HG03045 (cell line): ENCODE results near the gene SLC5A1.
"Not testable (repeated sequence)": the region's sequence is repeated elsewhere in the genome, so short reads cannot be mapped to it uniquely, and the experiment has no call there.

Source experiments
- ATAC-seq: cut with Tn5 transposase; IDR thresholded peaks from one replicate; pipeline ENCODE4 v1.9.1; 2021; ENCODE audit warnings: mild to moderate bottlenecking, moderate library complexity; ENCODE audit not compliant: unreplicated experiment

SLC5A1 gene

DNA sequence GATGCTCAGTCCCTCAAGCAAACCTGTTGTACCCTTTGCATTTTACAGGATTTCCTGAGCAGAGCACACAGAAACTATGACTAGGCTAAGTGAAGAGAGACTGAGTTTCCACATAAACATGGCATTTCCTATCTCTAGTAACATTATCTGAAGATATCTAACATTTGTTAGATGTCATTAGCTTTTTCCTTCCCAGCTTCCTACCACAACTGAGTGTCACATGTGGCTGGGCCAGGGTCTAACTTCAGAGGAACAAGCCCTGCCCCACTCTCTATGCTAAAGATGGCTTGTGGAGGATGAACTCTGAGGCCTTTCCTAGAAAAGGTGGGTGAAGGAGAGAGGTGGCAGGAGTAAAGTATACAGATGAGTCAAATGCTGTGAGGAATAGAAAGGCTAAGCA is 99.5 kb downstream of the SLC5A1 start:
- ATAC-seq = no peak

- ATAC-seq = no peak
These were observed 101.6 kb downstream of the SLC5A1 start for GRCh38 chr22:32144496-32145274.

DNA sequence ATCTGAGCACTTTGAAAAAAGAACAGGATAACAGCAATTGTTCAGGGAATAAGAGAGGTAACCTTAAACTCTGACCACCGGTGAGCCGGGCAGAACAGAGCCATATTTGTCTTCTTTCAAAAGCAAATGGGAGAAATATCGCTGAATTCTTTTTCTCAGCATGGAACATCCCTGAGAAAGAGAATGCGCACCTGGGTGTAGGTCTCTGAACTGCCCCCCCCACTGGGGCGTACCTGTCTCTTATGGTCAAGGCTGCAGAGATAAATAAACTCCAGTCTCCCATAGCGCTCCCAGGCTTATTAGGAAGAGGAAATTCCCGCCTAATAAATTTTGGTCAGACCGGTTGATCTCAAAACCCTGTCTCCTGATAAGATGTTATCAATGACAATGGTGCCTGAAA is 104.1 kb downstream of the SLC5A1 start:
- not testable (repeated sequence) for ATAC-seq

DNA sequence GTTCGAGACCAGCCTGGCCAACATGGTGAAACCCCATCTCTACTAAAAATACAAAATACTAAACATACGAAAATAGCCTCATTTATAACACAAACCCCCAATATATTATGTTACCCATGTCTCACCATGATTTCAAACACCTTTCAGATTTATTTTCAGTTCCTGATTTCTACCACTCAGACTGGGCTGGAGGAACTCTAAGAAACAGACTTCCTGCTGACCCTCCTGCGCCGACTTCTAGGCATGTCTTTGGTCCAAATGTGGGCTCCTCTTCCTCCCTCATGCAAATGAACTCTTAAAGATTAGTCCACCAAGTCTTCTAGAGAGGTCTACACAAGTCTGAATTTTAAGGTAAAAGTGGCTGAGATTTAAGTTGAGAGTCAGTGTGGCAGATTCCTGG is 105.3 kb downstream of the SLC5A1 start:
- not testable (repeated sequence) for ATAC-seq

DNA sequence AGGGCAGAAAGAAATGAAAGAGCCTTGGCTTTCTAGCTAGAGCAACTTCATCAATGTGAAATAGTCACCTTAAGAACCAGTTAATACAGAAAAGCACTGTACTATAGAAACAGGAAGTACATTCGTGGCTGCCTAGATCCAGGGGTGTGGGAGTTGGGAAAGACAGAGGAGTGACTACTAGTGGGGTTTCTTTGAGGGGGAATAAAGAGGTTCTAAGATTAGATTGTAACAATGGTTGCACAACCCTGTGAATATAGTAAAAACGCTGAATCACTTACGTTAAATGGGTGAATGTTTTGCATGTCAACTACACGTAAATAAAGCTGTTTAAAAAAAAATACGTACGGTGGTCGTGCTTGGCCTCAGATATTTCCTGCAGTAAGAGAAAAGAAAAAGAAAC is 107.6 kb downstream of the SLC5A1 start:
- ATAC-seq = not testable (repeated sequence)

- ATAC-seq = not testable (repeated sequence)
These were observed 108.6 kb downstream of the SLC5A1 start for GRCh38 chr22:32151641-32152040.

DNA sequence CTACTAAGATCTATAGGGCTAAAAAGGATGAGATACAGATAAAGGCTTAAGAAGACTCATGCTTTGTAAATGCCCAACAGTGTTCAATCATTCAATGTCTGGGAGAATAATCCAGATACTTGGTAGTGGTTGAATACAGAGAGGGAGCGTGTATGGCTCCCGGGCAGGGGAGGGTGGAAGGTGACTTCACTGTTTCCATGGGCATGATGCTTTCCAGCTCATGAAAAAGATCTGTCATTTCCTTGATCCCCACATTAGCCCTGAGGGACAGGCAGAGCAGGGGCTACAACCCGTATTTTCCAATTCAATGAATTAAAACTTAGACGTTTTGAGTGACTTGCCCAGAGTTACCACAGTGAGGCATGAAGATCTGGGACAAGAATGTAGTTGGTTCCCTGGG is 111.7 kb downstream of the SLC5A1 start:
- not testable (repeated sequence) for ATAC-seq

- not testable (repeated sequence) for ATAC-seq
These were observed 114.6 kb downstream of the SLC5A1 start for GRCh38 chr22:32157632-32158031.

DNA sequence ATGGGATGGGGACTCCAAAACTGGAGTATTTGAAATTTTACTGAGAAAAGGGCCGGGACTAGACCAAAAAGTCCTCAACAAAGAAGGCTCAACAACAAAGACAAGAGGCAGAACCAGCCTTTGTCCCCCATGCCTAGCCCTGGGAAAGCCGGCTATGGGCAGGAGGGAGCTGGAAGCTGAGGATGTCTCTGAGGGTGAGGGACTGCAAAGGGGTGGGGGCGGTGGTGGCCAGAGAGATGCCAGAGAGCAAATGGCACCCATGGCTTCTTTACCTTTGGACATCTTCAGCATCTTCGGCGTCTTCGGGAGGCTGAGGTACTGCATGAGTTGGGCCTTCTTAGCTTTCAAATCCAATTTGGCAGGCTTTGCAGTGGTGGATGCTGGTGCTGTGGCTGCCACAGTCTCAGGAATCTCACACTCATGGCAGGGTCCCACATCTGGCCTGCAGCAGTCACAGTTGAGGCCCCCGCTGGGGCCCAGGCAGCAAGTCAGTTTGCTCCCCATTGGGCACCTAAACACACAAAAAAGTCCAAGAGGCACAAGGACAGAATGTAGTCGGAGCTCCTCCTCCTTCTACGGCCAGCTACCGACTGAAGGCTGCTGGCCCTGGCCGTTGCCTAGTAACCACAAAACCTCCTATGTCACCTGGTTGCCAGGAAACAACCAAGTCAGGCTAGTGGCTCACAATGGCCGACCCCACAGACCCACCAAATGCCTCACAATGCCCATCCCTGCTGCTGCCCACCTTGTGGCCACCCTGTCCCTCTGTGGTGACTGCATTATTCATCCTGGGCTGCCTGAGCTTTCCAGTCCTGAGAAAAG is 115.9 kb downstream of the SLC5A1 start, which contains the start of gene C22orf42:
Gene C22orf42, minus strand, starts transcription at position 592 of the 822 bp plus-strand sequence. Its CDS starts 88 bp downstream, at position 504.
- no peak for ATAC-seq

DNA sequence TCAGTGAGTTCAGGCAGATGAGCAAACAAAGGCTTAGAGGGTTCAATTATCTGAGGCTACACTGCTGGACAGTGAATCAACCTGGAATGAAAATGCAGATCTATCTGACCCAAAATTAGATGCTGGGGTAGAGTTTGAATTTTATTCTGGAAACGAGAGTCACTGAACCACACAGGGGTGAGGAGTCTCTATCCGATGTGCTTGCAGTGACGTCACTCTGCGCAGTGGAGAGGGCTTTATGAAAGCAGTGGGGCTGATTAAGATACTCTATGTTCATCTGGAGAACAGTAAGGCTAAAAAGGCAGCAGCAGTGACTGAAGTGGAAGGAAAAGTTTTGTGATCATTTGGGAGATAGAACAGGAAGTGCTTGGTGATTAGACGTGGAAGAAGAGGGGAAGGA is 117.3 kb downstream of the SLC5A1 start:
- ATAC-seq = not testable (repeated sequence)
